GM18508 (cell line): ENCODE results near the gene ADD3.

Experiments
- ATAC-seq: cut with Tn5 transposase; IDR thresholded peaks from one replicate; pipeline ENCODE4 v1.9.1; 2021; ENCODE audit warnings: moderate number of reproducible peaks; ENCODE audit not compliant: insufficient read depth, unreplicated experiment

The ADD3 gene, protein sequence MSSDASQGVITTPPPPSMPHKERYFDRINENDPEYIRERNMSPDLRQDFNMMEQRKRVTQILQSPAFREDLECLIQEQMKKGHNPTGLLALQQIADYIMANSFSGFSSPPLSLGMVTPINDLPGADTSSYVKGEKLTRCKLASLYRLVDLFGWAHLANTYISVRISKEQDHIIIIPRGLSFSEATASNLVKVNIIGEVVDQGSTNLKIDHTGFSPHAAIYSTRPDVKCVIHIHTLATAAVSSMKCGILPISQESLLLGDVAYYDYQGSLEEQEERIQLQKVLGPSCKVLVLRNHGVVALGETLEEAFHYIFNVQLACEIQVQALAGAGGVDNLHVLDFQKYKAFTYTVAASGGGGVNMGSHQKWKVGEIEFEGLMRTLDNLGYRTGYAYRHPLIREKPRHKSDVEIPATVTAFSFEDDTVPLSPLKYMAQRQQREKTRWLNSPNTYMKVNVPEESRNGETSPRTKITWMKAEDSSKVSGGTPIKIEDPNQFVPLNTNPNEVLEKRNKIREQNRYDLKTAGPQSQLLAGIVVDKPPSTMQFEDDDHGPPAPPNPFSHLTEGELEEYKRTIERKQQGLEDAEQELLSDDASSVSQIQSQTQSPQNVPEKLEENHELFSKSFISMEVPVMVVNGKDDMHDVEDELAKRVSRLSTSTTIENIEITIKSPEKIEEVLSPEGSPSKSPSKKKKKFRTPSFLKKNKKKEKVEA

DNA sequence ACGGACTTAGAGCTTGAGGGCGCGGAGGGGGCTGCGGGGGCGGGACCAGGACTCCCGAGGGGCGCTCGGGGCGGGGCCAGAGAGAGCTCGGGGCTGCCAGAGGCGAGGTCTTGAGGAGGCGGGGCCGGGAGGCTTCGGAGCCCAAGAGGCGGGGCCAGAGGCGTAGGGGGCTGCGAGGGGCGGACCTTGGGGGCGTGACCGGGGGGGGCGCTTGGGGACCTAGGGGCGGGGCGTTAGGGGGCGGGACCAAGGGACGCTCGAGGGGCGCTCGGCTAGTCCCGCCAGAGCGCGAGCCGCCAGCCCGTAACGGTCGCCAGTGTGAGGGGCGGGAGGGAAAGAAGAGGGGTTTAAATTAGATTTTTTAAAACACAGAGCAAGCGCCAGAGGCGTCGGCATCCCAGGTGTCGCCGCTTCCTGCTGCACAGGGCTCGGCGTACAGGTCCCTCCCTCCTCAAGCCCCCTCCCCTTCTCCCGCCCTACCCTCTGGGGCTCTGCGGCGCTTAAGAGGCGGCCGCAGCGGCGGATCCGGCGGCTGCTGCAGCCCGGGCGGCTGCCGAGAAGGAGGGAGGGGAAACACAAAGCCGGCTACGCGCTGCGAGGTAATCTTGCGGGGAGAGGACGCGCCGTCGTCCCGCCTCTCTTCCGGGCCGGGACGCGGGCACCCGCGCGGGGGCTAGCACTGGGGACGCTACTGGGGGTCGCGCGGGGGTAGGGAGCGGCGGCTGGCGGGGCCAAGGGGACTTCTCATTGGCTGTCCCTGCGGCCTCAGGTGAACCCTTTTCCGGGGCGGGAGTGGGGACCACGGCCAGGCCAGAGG, at the start of gene ADD3:
Gene ADD3, plus strand, starts transcription at position 284 of the 817 bp plus-strand sequence. CDS start 92,670 bp downstream, outside the sequence.
- ATAC-seq = peak; percentile 28

DNA sequence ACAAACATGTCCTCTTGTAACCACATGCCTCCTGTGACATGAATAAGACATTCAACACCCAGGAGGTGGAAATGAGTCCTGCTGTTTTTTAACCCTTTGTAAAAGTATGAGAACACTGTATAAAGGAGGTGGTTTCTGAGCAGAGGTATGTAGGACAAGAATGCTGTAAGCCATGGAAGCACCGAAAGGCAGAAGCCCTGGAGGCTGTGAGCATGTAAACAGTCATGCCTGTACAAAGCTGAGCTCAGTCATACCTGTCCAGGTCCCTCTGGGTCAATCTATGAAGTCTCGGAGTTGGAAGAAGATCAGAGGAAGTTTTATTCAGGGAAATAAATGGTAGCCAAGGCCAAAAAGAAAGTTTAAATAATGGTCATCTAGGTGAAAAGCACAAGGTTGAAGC, 49.7 kb upstream of the ADD3 start:
- ATAC-seq = no peak

DNA sequence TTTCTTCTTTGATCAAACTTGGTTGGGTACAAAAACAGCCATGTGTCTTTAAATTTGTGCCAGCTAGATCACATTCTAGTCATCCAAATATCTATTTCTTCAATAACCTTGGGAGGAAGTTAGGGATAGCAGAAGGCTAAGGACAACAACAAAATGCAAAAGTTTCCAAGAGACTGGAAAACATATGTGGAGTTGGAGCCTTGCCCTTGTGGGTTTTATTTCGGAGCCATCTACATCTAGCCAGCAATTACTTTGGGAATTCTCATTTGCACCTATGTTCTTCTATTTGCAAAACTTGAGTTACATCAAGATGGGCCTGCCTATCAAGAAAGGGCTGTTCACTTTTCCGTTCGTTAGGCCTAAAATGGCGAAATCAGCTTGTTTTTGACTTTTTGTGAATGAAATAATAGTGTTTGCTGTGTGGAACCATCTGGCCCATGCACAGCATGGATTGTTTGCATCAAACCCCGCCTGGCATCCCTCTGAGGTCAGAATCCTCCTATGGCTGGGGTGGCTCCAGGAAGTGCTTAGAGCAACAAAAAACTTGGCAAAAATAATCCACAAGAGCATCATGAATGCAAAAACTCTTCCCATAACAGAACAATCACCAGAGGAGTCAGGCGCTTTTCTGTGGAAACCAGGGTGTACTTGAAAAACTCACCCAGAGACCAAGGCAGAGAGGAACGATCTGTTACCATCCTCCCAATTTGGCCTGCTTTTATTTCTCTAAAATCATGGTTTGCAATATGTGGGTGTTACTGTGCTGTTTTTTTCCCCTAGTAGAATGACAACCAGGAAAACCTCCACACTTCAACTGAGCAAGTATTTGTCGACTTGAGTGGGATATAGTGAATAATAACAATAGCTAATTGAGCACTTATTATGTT, 48.3 kb upstream of the ADD3 start:
- ATAC-seq = no peak

DNA sequence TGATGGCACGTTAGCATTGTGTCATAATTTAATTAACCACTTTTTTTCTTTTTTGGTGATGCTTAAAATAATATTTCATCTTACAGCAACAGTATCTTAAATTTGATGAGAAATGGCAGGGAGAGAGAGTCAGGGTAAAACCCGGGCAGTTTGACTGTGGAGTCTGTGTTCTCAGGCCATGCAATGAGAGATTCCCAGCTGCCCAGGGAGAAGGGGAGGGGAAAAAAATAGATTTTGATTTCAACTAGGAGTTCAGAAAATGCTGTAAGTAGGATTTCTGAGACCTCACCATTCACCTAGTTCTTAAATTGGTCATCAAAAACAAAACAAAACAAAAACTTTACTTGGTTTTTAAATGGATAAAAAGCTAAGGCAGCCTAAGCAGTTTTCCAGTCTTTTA, 47.1 kb upstream of the ADD3 start:
- no peak for ATAC-seq

DNA sequence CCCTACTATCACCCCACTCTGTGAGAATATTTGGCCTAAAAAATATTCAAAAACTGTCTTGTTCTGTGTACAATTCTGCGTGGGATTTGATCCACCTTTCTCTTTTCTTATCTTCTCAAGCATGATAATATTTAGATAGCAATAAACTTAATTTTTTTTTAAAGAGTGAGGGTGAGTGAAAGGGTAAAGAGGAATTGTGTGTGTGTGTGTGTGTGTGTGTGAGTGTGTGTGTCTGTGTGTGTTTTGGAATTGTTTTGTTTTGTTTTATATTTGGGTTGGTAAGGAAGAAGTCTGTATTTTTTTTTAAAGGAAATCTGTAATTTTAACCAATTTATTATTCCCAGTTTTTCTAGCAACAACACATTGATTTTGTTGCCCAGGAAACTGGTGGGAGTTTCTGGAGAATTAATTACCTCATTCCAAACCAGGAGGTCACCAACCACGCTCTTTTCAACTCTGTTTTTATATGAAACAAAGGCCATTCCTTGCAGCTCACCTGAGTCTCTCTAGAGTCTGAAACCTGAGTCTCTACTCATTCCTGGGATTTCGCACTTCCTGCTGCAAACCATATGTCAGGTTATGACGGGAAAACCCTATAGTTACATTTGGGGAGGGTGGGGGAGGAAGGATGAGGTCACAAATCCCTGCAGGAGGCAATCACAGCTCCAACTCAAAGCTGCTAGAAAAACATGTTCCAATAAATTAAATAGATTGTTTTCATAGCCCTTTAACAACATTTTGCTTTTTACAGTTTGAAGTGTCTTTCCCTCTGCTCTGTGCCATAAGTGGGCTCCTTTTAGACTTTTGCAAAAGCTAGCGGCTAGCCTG, 46.4 kb upstream of the ADD3 start:
- ATAC-seq = no peak

DNA sequence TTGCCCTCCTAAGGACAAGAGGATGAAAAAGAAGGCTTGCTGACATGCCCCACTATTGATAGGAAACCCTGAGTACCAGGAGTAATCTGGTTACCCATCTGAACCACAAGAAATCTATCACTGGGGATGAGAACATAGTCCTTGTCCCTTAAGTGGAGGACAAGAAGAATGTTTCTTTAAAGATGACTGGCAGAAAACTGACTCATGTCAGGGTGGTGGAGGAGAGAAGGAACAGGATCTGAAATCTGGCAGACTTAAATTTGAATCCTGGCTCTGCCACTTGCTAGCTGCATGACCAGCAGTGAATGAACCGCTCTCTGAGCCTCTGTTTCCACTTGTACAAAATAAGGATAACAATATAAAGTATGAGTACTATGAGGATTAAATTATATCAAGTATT, 45.5 kb upstream of the ADD3 start:
- ATAC-seq = no peak

DNA sequence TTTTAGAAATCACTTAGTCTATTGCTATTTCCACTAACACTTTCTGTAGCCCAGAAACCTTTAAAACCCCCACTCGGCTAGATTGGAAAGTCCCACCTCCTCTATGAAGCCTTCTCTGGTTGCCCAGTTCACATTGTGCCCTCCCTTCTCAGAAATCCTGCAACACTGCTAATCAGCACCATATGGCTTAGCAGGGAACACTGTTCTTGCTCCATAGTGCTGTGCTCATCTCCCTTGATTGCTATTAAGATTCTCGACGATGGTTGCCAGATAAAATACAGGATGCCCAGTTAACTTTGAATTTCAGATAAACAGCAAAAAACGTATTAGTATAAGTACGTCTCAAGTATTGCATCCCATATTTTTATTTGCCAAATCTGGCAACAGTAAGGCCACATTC, 44.3 kb upstream of the ADD3 start:
- ATAC-seq = no peak

DNA sequence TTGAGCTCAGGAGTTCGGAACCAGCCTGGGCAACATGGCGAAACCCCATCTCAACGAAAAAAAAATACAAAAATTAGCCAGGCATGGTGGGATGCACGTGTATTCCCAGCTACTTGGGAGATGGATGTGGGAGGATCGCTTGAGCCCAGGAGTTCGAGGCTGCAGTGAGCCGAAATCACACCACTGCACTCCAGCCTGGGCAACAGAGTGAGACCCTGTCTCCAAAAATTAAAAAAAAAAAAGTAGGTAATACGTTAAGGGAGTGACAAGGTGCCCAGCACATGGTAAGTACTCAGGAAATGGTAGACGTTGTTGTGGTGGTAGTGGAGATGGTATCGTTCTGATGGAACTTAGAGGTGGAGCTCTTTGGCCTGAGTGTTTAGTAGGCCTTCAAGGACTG, 43.5 kb upstream of the ADD3 start:
- ATAC-seq = no peak

DNA sequence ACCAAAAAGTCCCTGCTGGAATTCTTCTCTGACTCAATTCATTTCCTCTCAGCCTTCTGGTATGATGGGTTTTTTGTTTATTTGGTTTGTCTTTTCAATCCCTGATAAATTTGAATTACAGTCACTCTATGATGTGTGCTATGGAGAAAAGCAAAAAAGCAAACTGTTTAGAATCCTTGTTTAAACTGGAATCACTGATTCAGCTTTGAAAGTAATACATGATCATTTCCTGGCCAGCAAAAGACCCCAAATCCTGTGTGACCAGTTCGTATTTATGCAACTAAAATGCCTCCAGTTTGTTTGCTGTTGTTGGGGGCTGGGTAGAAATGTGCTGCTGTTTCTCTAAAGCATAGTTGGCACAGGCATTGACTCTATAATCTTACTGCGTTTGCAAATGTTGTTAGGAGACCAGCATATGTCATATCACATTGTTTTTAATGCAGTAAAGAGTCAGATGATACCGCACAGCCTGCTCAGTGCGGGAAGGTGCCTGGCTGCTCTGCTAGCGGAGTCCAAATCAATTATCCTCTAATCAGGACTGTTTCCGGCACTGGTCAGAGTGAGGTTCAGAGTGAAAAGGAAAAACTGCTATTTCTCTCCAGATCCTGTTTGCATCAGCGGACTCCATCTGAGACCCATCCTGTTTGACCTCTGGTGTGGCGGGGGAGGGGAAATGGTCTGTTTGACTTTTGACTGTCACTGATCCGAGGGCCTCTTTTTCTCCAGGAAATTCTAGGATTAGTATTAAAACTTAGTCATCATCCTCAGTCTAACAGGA, 40.6 kb upstream of the ADD3 start:
- no peak for ATAC-seq

DNA sequence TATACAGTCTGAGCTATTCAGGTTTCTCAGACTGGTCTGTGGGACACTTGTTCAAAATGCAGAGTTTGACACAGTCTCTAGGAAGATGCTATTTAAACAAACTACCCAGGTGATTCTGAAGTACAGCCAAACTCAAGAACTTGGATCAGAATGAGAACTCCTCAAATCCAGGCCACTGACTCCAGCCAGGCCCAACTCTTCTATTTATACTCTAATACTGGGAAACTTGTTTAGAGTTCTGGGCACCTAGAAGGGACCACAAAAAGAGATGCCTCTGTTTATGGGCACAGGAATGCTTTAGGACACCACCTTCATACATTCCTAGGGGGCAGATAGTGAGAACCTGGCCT, 40.1 kb upstream of the ADD3 start:
- ATAC-seq = no peak

DNA sequence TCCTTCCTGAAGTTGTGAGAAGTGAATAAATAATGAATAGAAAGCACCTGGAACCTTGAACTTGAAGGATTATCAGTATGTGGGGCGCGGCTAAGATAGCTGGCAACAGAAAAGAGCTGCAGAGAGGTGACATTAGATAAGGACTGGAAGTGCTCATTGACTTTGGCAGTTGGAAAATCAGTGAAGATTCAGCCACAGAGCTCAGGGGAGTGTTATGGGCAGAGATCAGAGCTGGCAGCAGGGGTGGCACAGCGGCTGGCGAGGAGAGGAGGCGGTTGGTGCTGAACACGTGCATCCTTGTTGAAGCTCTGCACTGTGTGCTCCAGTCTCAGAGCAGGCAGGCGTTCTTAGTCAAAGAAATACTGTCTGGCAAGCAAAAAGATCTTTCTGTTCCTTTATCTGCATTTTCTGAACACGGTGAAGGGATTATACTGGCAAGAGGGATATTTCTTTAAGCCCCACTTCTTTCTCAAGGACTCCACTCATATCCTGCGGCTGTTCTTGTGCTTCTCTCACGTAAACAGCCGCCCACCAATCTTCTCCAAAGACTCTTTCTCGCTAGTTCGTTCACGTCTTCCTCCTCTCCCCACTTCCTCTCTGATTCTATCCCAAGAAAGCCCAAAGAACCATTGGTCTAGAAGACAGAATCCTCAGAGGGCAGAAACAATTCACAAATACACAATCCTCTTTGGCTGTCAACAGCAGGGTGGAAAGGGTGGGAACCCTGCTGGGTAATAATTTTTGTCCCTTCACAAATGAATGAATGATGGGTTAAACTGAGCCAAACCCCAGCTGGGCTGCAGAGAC, 38.6 kb upstream of the ADD3 start:
- ATAC-seq = no peak

DNA sequence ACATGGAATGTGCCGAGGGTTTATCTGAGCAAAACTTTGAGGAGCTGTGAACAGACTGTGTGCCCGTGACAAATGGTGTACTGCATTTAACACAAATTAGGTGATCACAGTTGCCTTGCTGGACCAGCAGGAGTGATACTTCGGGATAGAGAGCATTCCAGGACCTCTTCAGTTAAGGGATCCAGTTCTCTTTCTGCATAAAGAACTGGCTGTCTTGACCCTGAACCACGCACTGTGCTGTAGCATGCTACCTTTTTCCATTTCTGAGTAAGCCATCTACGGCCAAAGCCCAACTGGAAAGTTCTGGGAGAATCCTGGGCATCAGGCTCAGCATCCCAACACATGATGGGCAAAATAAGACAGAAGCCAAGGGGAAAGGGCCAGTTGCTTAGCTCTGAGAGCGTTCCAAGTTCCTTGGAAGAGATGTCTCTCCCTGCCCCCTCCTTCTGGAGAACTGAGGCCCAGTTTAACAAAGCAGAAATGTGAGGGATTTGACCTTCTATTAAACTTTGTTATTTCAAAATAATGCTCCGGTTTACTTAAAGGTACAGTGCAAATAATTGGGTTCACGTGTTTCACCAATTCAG, 37.9 kb upstream of the ADD3 start:
- no peak for ATAC-seq

DNA sequence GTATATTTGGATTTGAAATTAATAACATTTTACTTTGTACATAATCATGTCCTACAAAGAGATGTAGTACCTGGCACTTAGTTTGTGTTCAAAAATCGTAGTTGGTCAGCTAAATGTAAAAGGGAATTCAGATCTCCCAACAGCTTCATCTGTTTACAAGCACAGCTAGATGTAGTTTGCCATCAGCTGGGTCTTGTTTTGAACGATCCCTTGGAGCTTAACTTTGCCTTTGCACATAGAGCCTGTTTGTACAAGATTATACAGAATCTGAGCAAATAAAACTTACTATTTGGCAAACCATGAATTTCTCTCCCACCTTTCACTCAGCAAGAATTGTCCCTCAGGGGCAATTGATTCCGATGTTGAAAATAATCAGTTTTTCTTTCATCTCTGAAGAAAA, 36.1 kb upstream of the ADD3 start:
- ATAC-seq = no peak

DNA sequence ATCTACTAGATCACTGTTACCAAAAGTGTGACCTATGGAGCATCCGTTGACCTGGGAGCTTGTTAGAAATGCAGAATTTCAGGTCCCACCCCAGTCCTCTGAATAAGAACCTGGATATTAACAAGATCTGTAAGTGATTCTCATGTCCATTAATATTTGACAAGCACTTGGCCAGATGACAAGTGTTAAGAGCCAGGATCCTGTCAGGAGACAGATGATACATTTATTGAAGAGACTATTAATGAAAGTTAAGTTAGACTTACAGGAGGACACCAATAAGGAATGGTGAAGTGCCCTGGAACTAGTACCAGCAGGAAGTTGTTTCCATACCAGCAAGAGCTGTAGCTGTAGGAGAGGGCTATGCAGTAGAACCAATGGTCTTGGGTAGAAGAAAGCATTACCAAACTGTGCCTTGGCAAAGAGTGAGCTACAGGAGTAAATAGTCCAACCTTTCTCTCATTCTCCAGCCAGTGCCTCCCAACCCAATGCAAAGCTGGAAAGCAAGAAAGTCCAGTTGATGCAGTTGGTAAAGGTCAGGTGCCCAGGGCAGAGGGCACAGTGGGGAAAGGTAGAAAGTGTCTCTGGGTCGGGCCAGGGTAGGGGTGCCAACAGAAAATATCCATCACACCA, 35.3 kb upstream of the ADD3 start:
- ATAC-seq = no peak

DNA sequence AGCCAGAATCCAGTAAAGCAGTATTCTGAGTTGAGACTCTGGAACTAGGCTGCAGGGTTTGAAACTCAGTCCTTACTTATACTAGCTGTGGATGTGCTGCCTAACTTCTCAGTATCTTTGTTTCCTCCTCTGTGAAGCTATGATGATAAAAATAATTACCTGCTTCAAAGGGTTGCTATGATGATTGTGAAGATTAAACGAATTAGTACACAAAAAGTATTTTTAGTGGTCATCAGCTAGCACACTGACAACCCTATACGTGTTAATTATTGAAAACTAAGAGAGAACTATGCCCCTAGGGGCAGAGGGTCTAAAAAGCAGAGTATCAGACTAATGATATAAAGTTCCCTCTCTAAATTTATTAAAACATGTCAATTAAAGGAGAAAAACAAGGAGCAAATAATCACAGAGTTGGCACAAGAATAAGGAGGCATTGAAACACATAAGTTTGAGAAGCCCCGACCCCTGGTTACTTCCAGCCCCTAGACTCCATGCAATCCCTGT, 34.4 kb upstream of the ADD3 start:
- ATAC-seq = no peak

DNA sequence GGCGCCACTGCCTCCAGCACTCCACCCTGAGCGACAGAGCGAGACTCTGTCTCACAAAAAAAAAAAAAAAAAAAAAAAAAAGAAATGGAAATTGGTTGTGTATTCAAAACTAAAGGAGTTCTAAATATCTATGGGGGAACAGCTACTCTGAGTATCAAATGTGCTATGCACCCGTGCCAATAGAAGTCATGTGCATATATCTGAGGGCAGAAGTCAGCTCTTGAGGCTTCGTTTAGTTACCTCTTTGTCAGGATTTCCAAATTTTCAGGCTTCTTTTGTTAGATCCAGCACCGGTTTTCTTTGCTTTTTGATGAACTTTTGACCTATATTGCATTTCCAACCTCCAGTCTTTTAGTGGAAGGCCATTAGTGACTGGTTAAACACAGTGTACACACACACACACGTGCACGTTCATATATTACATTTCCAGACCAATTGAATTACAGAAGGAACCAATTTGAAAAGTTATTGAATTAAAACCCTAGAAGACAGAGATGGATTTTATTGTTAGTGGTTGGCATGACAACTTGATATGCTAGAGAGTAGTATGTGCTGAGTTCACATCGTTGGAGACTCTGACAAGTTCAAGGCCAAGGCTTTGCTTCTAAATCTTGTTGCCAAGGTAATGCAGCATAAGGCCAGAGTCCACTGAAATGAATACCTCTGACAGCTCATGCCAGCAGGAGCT, 33.1 kb upstream of the ADD3 start:
- ATAC-seq = no peak
